K562 (cell line): ENCODE measurements around the gene RCL1. TPM values are rescaled to one million over a fixed set of nuclear protein-coding genes. Genes with fewer than 3 reads are reported as not detected.

ENCODE experiments used
- ATAC-seq: fragments of 200-7000 bp; cut with Tn5 transposase; 3 replicates; pipeline ENCODE4 v1.9.1; 2020; ENCODE audit warnings: moderate library complexity
- BruUV-seq: library from RNA; stranded (reverse); fragments of 400-500 nt; replicated peaks from 2 replicates; lab custom pipeline; 2021; lab: Mats Ljungman, UMichigan
- CTCF ChIA-PET: fragments of 300-600 bp; formaldehyde crosslinking; extraction: SDS; loops from one replicate; lab custom pipeline; 2021; ENCODE audit warnings: low intra/inter-chr PET ratio; lab: Yijun Ruan, JAX
- POLR2A ChIA-PET: fragments of 300-600, 350-650 bp; sonication (Branson Sonifier 250); formaldehyde crosslinking; extraction: SDS; loops from one replicate; lab custom pipeline; 2021; ENCODE audit warnings: antibody characterized with exemption, inconsistent platforms; lab: Yijun Ruan, JAX
- DNase-seq, 4 experiments: peaks; one replicate each; pipeline versions ENCODE4 v3.0.0 to v3.0.0-alpha.2; 2011 to 2018; ENCODE audit warnings: low spot score in 3 of 4, mixed read lengths in 3 of 4; ENCODE audit errors: extremely low read depth in 1 of 4
- FAIRE-seq: peaks from 2 replicates; lab custom pipeline; 2011; peaks lifted over from hg19 to GRCh38; lab: Jason Lieb, UNC
- H2AFZ ChIP-seq: 2 replicates; pipeline ENCODE4 v1.6.0; 2011; ENCODE audit warnings: low read depth, low read length, control low read depth, inconsistent platforms
- H3K27ac ChIP-seq: fragments of 200-600 bp; 3 replicates; pipeline ENCODE4 v1.8.0; 2011; ENCODE audit warnings: low read depth, mild to moderate bottlenecking, control low read depth, inconsistent platforms, low read length, moderate library complexity, mixed read lengths; ENCODE audit errors: extremely low read depth
- H3K27me3 ChIP-seq, 2 experiments: fragments of 300-600 bp in 1 of 2; 2 replicates in 1 of 2; 3 replicates in 1 of 2; pipeline versions ENCODE4 v1.6.0 to v1.8.0; 2011; ENCODE audit warnings: inconsistent platforms in 2 of 2, low read length in 2 of 2, mild to moderate bottlenecking in 1 of 2, mixed read lengths in 1 of 2, moderate library complexity in 1 of 2; ENCODE audit not compliant: control insufficient read depth in 2 of 2, insufficient read depth in 2 of 2
- H3K36me3 ChIP-seq: fragments of 300-600 bp; 3 replicates; pipeline ENCODE4 v1.8.0; 2011; ENCODE audit warnings: mild to moderate bottlenecking, low read length, inconsistent platforms; ENCODE audit not compliant: control insufficient read depth, insufficient read depth
- H3K4me1 ChIP-seq, 2 experiments: fragments of 200-600 bp in 1 of 2; replicated peaks in 1 of 2; 2 replicates in 1 of 2; 3 replicates in 1 of 2; pipeline versions ENCODE4 v1.5.1 to v1.8.0; 2011; ENCODE audit warnings: inconsistent platforms in 2 of 2, low read length in 2 of 2, mild to moderate bottlenecking in 1 of 2, mixed read lengths in 1 of 2, moderate library complexity in 1 of 2; ENCODE audit not compliant: control insufficient read depth in 2 of 2, insufficient read depth in 2 of 2
- H3K4me2 ChIP-seq: 2 replicates; pipeline ENCODE4 v1.6.1; 2011; ENCODE audit warnings: low read length, control low read depth, inconsistent platforms, mixed read lengths; ENCODE audit not compliant: insufficient read depth
- H3K4me3 ChIP-seq: fragments of 200-600 bp; sonication (generic), shearing (Covaris generic); 2 replicates; pipeline ENCODE4 v1.5.1; 2016; ENCODE audit warnings: control low read depth, inconsistent platforms
- H3K79me2 ChIP-seq: fragments of 200-600 bp; 3 replicates; pipeline ENCODE4 v1.8.0; 2011; ENCODE audit warnings: low read length, inconsistent platforms; ENCODE audit not compliant: control insufficient read depth, insufficient read depth
- H3K9ac ChIP-seq, 2 experiments: 2 replicates each; pipeline versions ENCODE4 v1.6.0 to v1.6.1; 2011; ENCODE audit warnings: low read depth in 2 of 2, low read length in 2 of 2, control low read depth in 1 of 2, inconsistent platforms in 1 of 2, mild to moderate bottlenecking in 1 of 2, mixed read lengths in 1 of 2; ENCODE audit not compliant: insufficient read depth in 1 of 2
- H3K9me1 ChIP-seq: one replicate; pipeline ENCODE4 v1.6.0; 2011; ENCODE audit warnings: inconsistent platforms, mild to moderate bottlenecking, low read length, moderate library complexity; ENCODE audit not compliant: control insufficient read depth, insufficient read depth
- H3K9me3 ChIP-seq: replicated peaks from 2 replicates; pipeline ENCODE4 v1.5.1; 2011; ENCODE audit warnings: low read depth, low read length, inconsistent platforms; ENCODE audit not compliant: control insufficient read depth, insufficient read depth
- H4K20me1 ChIP-seq: replicated peaks from 2 replicates; pipeline ENCODE4 v1.6.1; 2011; ENCODE audit warnings: low read length, inconsistent platforms, mixed read lengths; ENCODE audit not compliant: control insufficient read depth, insufficient read depth
- C11orf30 ChIP-seq: fragments of 450-650 bp; IDR thresholded peaks from 2 replicates; pipeline ENCODE4 v1.6.1; 2016; ENCODE audit warnings: low read depth, mild to moderate bottlenecking
- DACH1 ChIP-seq: fragments of 450-650 bp; IDR thresholded peaks from 2 replicates; pipeline ENCODE4 v1.6.1; 2018; ENCODE audit not compliant: partially characterized antibody
- ETV1 ChIP-seq: fragments of 450-650 bp; conservative IDR thresholded peaks from 2 replicates; pipeline ENCODE4 v1.6.1; 2016; ENCODE audit warnings: missing genetic modification characterization, control low read depth, low read depth, missing compliant biosample characterization
- HDAC1 ChIP-seq, 2 experiments: fragments of 450-650 bp; IDR thresholded peaks; 2 replicates each; pipeline ENCODE4 v1.6.1; 2016 to 2017; ENCODE audit warnings: inconsistent platforms in 1 of 2, mild to moderate bottlenecking in 1 of 2, moderate library complexity in 1 of 2
- ILF3 ChIP-seq: fragments of 450-650 bp; IDR thresholded peaks from 2 replicates; pipeline ENCODE4 v1.6.1; 2018; ENCODE audit warnings: antibody characterized with exemption, mild to moderate bottlenecking, moderate library complexity, borderline replicate concordance
- JUN ChIP-seq, 2 experiments: sonication (generic) in 1 of 2; formaldehyde crosslinking in 1 of 2; IDR thresholded peaks; 2 replicates each; pipeline versions ENCODE4 v1.6.1 to v1.8.0; 2012 to 2022; ENCODE audit warnings: borderline replicate concordance in 2 of 2, mild to moderate bottlenecking in 2 of 2, improper control_type of control experiment in 1 of 2, low read depth in 1 of 2, low read length in 1 of 2, missing genetic modification reagents in 1 of 2
- MAFG ChIP-seq: fragments of 450-650 bp; conservative IDR thresholded peaks from 2 replicates; pipeline ENCODE4 v1.6.1; 2016; ENCODE audit warnings: missing genetic modification characterization, missing compliant biosample characterization
- MXD1 ChIP-seq: fragments of 250-450 bp; sonication (Bioruptor Pico); IDR thresholded peaks from 2 replicates; pipeline ENCODE4 v1.8.0; 2021; ENCODE audit warnings: borderline replicate concordance, mild to moderate bottlenecking, moderate library complexity; ENCODE audit not compliant: poor library complexity, severe bottlenecking
- PTRF ChIP-seq: fragments of 450-650 bp; IDR thresholded peaks from 2 replicates; pipeline ENCODE4 v1.6.1; 2016; ENCODE audit warnings: mild to moderate bottlenecking, missing genetic modification characterization, missing compliant biosample characterization
- ZNF253 ChIP-seq: fragments of 250-450 bp; sonication (Bioruptor Pico); conservative IDR thresholded peaks from 2 replicates; pipeline ENCODE4 v1.6.1; 2021; ENCODE audit warnings: mild to moderate bottlenecking
- ZNF316 ChIP-seq: fragments of 450-650 bp; IDR thresholded peaks from 2 replicates; pipeline ENCODE4 v1.6.1; 2016
- WGBS: fragments of 100-300 bp; shearing (Covaris generic); methylation state at CpG from one replicate; pipeline ENCODE4 v1.1.6; 2016; ENCODE audit warnings: low coverage, mixed read lengths; ENCODE audit not compliant: insufficient coverage; ENCODE audit errors: missing lambda C conversion rate; 5-methylcytosine and 5-hydroxymethylcytosine counted together
- in situ Hi-C: fragments of 300-500 bp; cut with MboI; formaldehyde crosslinking; loops from 4 replicates; pipeline ENCODE4 v1.15.0; 2018; ENCODE audit warnings: inconsistent platforms, mixed read lengths
- intact Hi-C: fragments of 100-400 bp; cut with micrococcal nuclease; formaldehyde crosslinking; loops from 2 replicates; pipeline ENCODE4 v1.14.2; 2022
- polyA plus RNA-seq, 8 experiments: library from polyadenylated mRNA; depleted of rRNA in 4 of 8; stranded (reverse) in 5 of 8; unstranded in 3 of 8; fragments of >200 nt; fragmentation: Nextera tagmentation in 2 of 8; fragmentation: Illumina TruSeq in 1 of 8; extraction: Ambion mirVana in 2 of 8; extraction: Trizol in 1 of 8; gene quantifications; 2 replicates each; pipeline versions ENCODE4 v1.2.1 to v1.2.3, GENCODE V29; 2011 to 2014; ENCODE audit warnings: inconsistent platforms in 1 of 8, missing spikeins in 1 of 8
- total RNA-seq, 7 experiments: library from RNA; depleted of rRNA in 6 of 7; stranded (reverse); fragments of >200 nt in 6 of 7; fragmentation: Illumina TruSeq in 2 of 7; extraction: Trizol in 2 of 7; gene quantifications; 2 replicates each; pipeline versions ENCODE4 v1.2.1 to v1.2.3, GENCODE V29; 2011 to 2021; ENCODE audit warnings: low replicate concordance in 1 of 7
- TF ChIP-seq, protein P1 (sequence below): fragments of 450-650 bp; IDR thresholded peaks from 2 replicates; pipeline ENCODE4 v1.6.1; 2016; ENCODE audit warnings: missing biosample characterization, missing genetic modification characterization

The RCL1 gene
- total and polyA plus RNA-seq, 9 of the 15 experiments (the other 6 are each of a cell fraction or from before 2014, with no cell fraction given), result 24.0 to 67.7 (median 38.6) TPM

DNA sequence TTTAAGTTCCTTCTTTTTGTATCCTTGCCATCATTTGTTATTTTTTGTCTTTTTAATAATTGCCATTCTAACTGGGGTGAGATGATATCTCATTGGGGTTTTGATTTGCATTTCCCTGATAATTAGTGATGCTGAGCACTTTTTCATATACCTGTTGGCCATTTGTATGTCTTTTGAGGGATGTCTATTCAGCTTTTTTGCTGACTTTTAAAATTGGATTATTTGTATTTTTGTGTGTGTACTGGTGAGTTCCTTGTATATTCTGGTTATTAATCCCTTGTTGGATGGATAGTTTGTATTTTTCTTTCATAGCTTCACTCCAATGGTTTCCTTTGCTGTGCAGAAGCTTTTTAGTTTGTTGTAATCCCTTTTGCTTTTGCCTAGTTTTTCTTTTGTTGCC lies 19.1 kb downstream of the RCL1 start:
- FAIRE-seq, result no peak
- H3K9me1 ChIP-seq, result no peaks in the 10 kb centered on the region
- peaks cover 8% of the 10 kb centered on the region; the same call in 1 of the 3 replicates for H3K36me3 ChIP-seq
- H2AFZ ChIP-seq, result no peak overlapping the region
- TF ChIP-seq MAFG (tag) (peak; percentile 51), HDAC1 (IDR thresholded peaks at IDR 0.05) (no peak), DACH1 (peak; percentile 26), JUN (IDR thresholded peaks at IDR 0.05; ENCODE audit: borderline replicate concordance, low read depth, low read length) (no peak), JUN (CRISPR knock-in tag; IDR thresholded peaks at IDR 0.05; ENCODE audit: borderline replicate concordance) (no peak), C11orf30 (peak; percentile 85), ZNF316 (peak; percentile 92)
- H3K79me2 ChIP-seq, result peaks cover 94% of the 10 kb centered on the region
- no peak overlapping the region for H3K9ac ChIP-seq
- in situ Hi-C loops (no loop called here), intact Hi-C loops (no loop called here)
- ChIA-PET CTCF (no interaction called here), POLR2A (interaction anchor here (0.7 to 1.1 kb wide), 4 partner anchors 13 to 200 kb away, joined by 3 read pairs; no protein-coding TSS in a partner anchor)
- H3K27me3 ChIP-seq, result no peaks in the 10 kb centered on the region
- BruUV-seq, result no TSS peak
- H3K27ac ChIP-seq, result no peak overlapping the region
- ATAC-seq, result no peak
- no peaks in the 10 kb centered on the region for H4K20me1 ChIP-seq
- no peak overlapping the region for H3K4me2 ChIP-seq
- peaks cover 6 to 11% of the 10 kb centered on the region in 2 experiments; a peak in 3 of 5 replicates for H3K4me1 ChIP-seq
- H3K9me3 ChIP-seq, result peaks cover 2% of the 10 kb centered on the region; the same call in 1 of the 2 replicates
- no peak overlapping the region for H3K4me3 ChIP-seq
- DNase-seq, result no peak

DNA sequence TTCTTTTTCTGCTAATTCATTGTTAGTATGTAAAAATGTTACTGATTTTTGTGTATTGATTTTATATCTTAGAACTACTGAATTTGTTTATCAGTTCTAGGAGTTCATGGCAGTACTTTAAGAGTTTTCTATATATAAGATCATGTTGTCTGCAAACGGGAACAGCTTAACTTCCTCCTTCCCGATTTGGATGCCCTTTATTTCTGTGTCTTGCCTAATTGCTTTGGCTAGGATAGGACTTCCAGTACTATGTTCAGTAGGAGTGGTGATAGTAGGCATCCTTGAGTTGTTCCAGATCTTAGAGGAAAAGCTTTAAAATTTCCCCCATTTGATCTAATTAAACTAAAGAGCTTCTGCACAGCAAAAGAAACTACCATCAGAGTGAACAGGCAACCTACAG lies 20.1 kb downstream of the RCL1 start:
- POLR2A ChIA-PET, result no interaction called here
- Histone ChIP-seq H3K4me1 (peaks cover 6 to 13% of the 10 kb centered on the region in 2 experiments; a peak in 3 of 5 replicates), H4K20me1 (no peaks in the 10 kb centered on the region), H3K9ac (no peak overlapping the region), H3K9me3 (peaks cover 2% of the 10 kb centered on the region; the same call in 1 of the 2 replicates), H3K27ac (no peak overlapping the region), H3K27me3 (no peaks in the 10 kb centered on the region), H3K79me2 (peaks cover 93% of the 10 kb centered on the region), H3K4me2 (no peak overlapping the region), H3K4me3 (no peak overlapping the region), H3K36me3 (0 out of 3 replicates have a peak, but pooled peaks cover 6% of the 10 kb centered on the region), H3K9me1 (no peaks in the 10 kb centered on the region), H2AFZ (no peak overlapping the region)
- FAIRE-seq (no peak), ATAC-seq (no peak), DNase-seq (no peak)
- intact Hi-C loops (no loop called here), in situ Hi-C loops (no loop called here)
- no TSS peak for BruUV-seq
- 22% methylated on average over 2 of the region's 2 CpGs for WGBS
- CTCF ChIA-PET, result no interaction called here
- TF ChIP-seq ILF3 (no peak), MXD1 (CRISPR knock-in tag) (no peak), PTRF (no peak), ZNF253 (no peak), ETV1 (no peak)
- TF ChIP-seq, protein P1, sequence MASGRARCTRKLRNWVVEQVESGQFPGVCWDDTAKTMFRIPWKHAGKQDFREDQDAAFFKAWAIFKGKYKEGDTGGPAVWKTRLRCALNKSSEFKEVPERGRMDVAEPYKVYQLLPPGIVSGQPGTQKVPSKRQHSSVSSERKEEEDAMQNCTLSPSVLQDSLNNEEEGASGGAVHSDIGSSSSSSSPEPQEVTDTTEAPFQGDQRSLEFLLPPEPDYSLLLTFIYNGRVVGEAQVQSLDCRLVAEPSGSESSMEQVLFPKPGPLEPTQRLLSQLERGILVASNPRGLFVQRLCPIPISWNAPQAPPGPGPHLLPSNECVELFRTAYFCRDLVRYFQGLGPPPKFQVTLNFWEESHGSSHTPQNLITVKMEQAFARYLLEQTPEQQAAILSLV, result no peak
